CD4-positive, alpha-beta T cell (primary cell): ENCODE results near the gene SCD5. TPM values are rescaled to one million over a fixed set of nuclear protein-coding genes. Genes with fewer than 3 reads are reported as not detected.

ENCODE experiments used
- ATAC-seq: fragments of 200-7000 bp; cut with Tn5 transposase; one replicate; pipeline ENCODE4 v1.10.0; 2022; ENCODE audit warnings: mild to moderate bottlenecking; ENCODE audit not compliant: poor library complexity
- CTCF ChIA-PET: fragments of 350-600 bp; sonication (Branson Sonifier 250); formaldehyde crosslinking; loops from one replicate; lab custom pipeline; 2021; ENCODE audit warnings: antibody characterized with exemption, inconsistent platforms; lab: Charles Lee
- POLR2A ChIA-PET: fragments of 350-600 bp; sonication (Branson Sonifier 250); formaldehyde crosslinking; loops from one replicate; lab custom pipeline; 2021; ENCODE audit warnings: antibody characterized with exemption, inconsistent platforms; lab: Charles Lee
- DNase-seq, 14 experiments: peaks; one replicate each; pipeline ENCODE4 v3.0.0-alpha.2; 2013 to 2020; ENCODE audit warnings: mixed read lengths in 2 of 14
- H3K27ac ChIP-seq, 2 donors: one replicate each; pipeline versions ENCODE4 v1.5.1 to v1.7.0; 2013; ENCODE audit warnings: low read length in 2 of 2, low read depth in 1 of 2, mild to moderate bottlenecking in 1 of 2
- H3K27me3 ChIP-seq, 2 experiments: 1 replicate in 1 of 2; 2 replicates in 1 of 2; pipeline versions ENCODE4 v1.6.1 to v1.7.0; 2013; ENCODE audit warnings: low read length in 2 of 2, control low read depth in 1 of 2, mild to moderate bottlenecking in 1 of 2, moderate library complexity in 1 of 2; ENCODE audit not compliant: insufficient read depth in 2 of 2, control insufficient read depth in 1 of 2
- H3K36me3 ChIP-seq: one replicate; pipeline ENCODE4 v1.6.1; 2013; ENCODE audit warnings: low read length, control low read depth; ENCODE audit not compliant: insufficient read depth
- H3K4me1 ChIP-seq: one replicate; pipeline ENCODE4 v1.6.1; 2013; ENCODE audit warnings: low read length, control low read depth; ENCODE audit not compliant: insufficient read depth
- H3K4me3 ChIP-seq: one replicate; pipeline ENCODE4 v1.5.1; 2013; ENCODE audit warnings: mild to moderate bottlenecking, low read length, moderate library complexity
- H3K9me3 ChIP-seq, 2 experiments: 1 replicate in 1 of 2; 2 replicates in 1 of 2; pipeline versions ENCODE4 v1.6.1 to v1.7.0; 2013; ENCODE audit warnings: low read length in 2 of 2, mild to moderate bottlenecking in 2 of 2, control low read depth in 1 of 2, moderate library complexity in 1 of 2; ENCODE audit not compliant: control insufficient read depth in 1 of 2, insufficient read depth in 1 of 2
- H3K27ac Mint-ChIP-seq: one replicate; pipeline ENCODE4 v1.8.0; 2020; ENCODE audit warnings: mixed read lengths
- H3K27me3 Mint-ChIP-seq: one replicate; pipeline ENCODE4 v1.8.0; 2021; ENCODE audit warnings: mixed read lengths
- H3K36me3 Mint-ChIP-seq: one replicate; pipeline ENCODE4 v1.8.0; 2021; ENCODE audit warnings: low read depth, mixed read lengths
- H3K4me1 Mint-ChIP-seq: one replicate; pipeline ENCODE4 v1.8.0; 2021; ENCODE audit warnings: low read depth, mixed read lengths
- H3K4me3 Mint-ChIP-seq: one replicate; pipeline ENCODE4 v1.8.0; 2020; ENCODE audit warnings: mild to moderate bottlenecking, mixed read lengths
- H3K9me3 Mint-ChIP-seq: one replicate; pipeline ENCODE4 v1.8.0; 2020; ENCODE audit warnings: mixed read lengths
- intact Hi-C, 2 experiments: fragments of 100-400 bp; cut with DNase I in 1 of 2; cut with micrococcal nuclease in 1 of 2; formaldehyde crosslinking; loops; one replicate each; pipeline versions ENCODE4 v1.15.1 to v1.9.0; 2023 to 2025; cut with DNase I, micrococcal nuclease
- total RNA-seq, 174 experiments: library from RNA in 2 of 174; stranded (reverse) in 2 of 174; gene quantifications; one replicate each; pipeline ENCODE4 v1.2.3 and lab custom pipeline; 2021 to 2026
- TF ChIP-seq, protein P1 (sequence below): fragments of 200-600 bp; IDR thresholded peaks from one replicate; pipeline ENCODE4 v1.8.0; 2022; ENCODE audit warnings: antibody characterized with exemption, mild to moderate bottlenecking

Gene SCD5
- total RNA-seq, 2 experiments from 2014 or later = 0.14 to 0.25 TPM

GRCh38 chr4:82698412-82698811, 100.2 kb downstream of the SCD5 start:
- no peaks in the 10 kb centered on the region for H3K4me1 ChIP-seq
- no peak overlapping the region for H3K27ac ChIP-seq
- TF ChIP-seq, protein P1, sequence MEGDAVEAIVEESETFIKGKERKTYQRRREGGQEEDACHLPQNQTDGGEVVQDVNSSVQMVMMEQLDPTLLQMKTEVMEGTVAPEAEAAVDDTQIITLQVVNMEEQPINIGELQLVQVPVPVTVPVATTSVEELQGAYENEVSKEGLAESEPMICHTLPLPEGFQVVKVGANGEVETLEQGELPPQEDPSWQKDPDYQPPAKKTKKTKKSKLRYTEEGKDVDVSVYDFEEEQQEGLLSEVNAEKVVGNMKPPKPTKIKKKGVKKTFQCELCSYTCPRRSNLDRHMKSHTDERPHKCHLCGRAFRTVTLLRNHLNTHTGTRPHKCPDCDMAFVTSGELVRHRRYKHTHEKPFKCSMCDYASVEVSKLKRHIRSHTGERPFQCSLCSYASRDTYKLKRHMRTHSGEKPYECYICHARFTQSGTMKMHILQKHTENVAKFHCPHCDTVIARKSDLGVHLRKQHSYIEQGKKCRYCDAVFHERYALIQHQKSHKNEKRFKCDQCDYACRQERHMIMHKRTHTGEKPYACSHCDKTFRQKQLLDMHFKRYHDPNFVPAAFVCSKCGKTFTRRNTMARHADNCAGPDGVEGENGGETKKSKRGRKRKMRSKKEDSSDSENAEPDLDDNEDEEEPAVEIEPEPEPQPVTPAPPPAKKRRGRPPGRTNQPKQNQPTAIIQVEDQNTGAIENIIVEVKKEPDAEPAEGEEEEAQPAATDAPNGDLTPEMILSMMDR = no peak
- intact Hi-C loops = no loop called here
- CTCF ChIA-PET = no interaction called here
- no peaks in the 10 kb centered on the region for H3K9me3 Mint-ChIP-seq
- ATAC-seq (no peak), DNase-seq (no peak)
- H3K27ac Mint-ChIP-seq = no peak overlapping the region
- no peaks in the 10 kb centered on the region for H3K27me3 Mint-ChIP-seq
- no peaks in the 10 kb centered on the region for H3K36me3 ChIP-seq
- POLR2A ChIA-PET = no interaction called here
- H3K4me3 Mint-ChIP-seq = no peak overlapping the region
- H3K9me3 ChIP-seq = no peaks in the 10 kb centered on the region
- peaks cover 0 to 2% of the 10 kb centered on the region in 2 experiments for H3K27me3 ChIP-seq
- H3K36me3 Mint-ChIP-seq = no peaks in the 10 kb centered on the region
- H3K4me1 Mint-ChIP-seq = no peaks in the 10 kb centered on the region
- H3K4me3 ChIP-seq = no peak overlapping the region

DNA sequence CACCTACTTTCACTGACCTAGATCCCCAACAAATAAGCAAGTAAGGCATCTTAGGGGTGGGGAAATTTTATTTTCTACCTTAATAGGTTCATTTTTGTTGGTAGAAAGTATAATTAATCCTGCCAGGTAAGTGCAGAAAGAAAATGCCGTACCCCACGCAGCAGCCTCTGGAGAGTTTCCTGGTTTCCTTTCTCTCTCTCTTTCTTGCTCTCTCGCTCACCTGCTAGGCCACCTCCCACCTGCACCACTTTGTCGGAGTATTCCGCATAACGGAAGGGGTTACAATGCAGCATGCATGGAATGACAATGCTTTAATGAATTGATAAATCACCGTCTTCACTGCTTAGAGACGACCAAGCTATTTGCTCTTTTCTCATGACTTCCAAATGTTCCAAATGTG, 101.0 kb downstream of the SCD5 start:
- H3K9me3 Mint-ChIP-seq = no peaks in the 10 kb centered on the region
- TF ChIP-seq, protein P1 = no peak
- POLR2A ChIA-PET = no interaction called here
- Histone ChIP-seq H3K27ac (no peak overlapping the region), H3K9me3 (no peaks in the 10 kb centered on the region), H3K4me1 (no peaks in the 10 kb centered on the region), H3K27me3 (peaks cover 0 to 2% of the 10 kb centered on the region in 2 experiments), H3K4me3 (no peak overlapping the region), H3K36me3 (no peaks in the 10 kb centered on the region)
- intact Hi-C loops = no loop called here
- no peaks in the 10 kb centered on the region for H3K4me1 Mint-ChIP-seq
- no peaks in the 10 kb centered on the region for H3K36me3 Mint-ChIP-seq
- CTCF ChIA-PET = no interaction called here
- no peak overlapping the region for H3K4me3 Mint-ChIP-seq
- no peak for ATAC-seq
- H3K27ac Mint-ChIP-seq = no peak overlapping the region
- no peak for DNase-seq
- H3K27me3 Mint-ChIP-seq = no peaks in the 10 kb centered on the region

DNA sequence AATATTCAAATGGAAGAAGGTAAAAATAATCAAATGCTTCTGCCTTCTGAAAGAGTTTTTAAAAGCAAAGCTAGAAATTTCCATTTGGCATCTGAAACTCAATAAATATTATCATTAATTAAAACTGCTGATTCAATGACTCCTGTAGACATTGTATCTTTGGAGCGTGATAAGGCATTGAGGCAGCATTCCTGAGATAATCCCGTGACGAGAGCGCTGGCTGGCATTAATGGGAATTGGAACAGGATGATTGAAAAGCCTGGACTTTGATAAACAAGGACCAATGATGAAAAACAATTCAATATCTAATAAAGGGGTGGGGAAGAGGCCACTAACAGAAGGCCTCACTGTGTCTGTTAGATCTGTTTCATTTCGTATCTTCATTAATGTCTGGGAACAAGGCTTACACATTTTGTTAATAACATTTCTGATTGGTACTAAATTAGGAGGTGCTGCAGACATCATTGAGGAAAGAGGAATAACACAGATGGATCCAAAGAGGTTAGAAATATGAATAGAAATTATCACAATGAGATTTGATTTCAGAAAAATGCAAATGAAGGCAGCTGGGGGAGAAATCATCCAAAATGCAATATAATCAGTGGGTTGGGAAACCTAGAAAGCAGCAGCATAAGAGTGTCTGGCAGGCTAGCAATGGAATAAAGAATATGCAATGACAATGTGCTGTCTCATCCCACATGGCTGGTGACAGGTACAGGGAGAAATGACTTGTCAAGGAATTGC, 102.3 kb downstream of the SCD5 start:
- H3K9me3 Mint-ChIP-seq = no peaks in the 10 kb centered on the region
- H3K27ac Mint-ChIP-seq = no peak overlapping the region
- peaks cover 0 to 2% of the 10 kb centered on the region in 2 experiments for H3K27me3 ChIP-seq
- DNase-seq (no peak), ATAC-seq (no peak)
- no peaks in the 10 kb centered on the region for H3K4me1 Mint-ChIP-seq
- ChIA-PET CTCF (interaction anchor here (0.5 kb wide), 1 partner anchor 1453 kb away, joined by 4 read pairs; no protein-coding TSS in a partner anchor), POLR2A (no interaction called here)
- no peak overlapping the region for H3K4me3 Mint-ChIP-seq
- H3K4me1 ChIP-seq = no peaks in the 10 kb centered on the region
- H3K9me3 ChIP-seq = peaks cover 0 to 5% of the 10 kb centered on the region in 2 experiments
- H3K27me3 Mint-ChIP-seq = no peaks in the 10 kb centered on the region
- H3K36me3 ChIP-seq = no peaks in the 10 kb centered on the region
- H3K4me3 ChIP-seq = no peak overlapping the region
- intact Hi-C loops = no loop called here
- TF ChIP-seq, protein P1 = no peak
- H3K36me3 Mint-ChIP-seq = no peaks in the 10 kb centered on the region
- H3K27ac ChIP-seq = no peak overlapping the region
